ENCODE measurements around the gene PLSCR3. TPM values are rescaled to one million over a fixed set of nuclear protein-coding genes. Genes with fewer than 3 reads are reported as not detected.
"Not testable (repeated sequence)": the region's sequence is repeated elsewhere in the genome, so short reads cannot be mapped to it uniquely, and the experiment has no call there.

PLSCR3 gene
- polyA plus RNA-seq, 3 donors: 15.1 to 48.2 (median 42.3) TPM

GRCh38 chr17:7391307-7391706 lies 3.0 kb downstream of the PLSCR3 start:
- 32 to 85% (median 46%) methylated on average over 2 of the region's 2 CpGs for WGBS, 3 donors
- no peak overlapping the region for H3K27ac ChIP-seq (ENCODE audit: low read depth, low read length)

GRCh38 chr17:7389924-7390910 lies 4.1 kb downstream of the PLSCR3 start:
- 86 to 91% (median 90%) methylated on average over 19 of the region's 19 CpGs for WGBS, 3 donors

GRCh38 chr17:7388856-7389255 lies 5.5 kb downstream of the PLSCR3 start:
- H3K27ac ChIP-seq (ENCODE audit: low read depth, low read length): no peak overlapping the region
- 95 to 98% (median 97%) methylated on average over 10 of the region's 10 CpGs for WGBS, 3 donors

More at GRCh38 chr17:7389924-7390910, 4.1 kb downstream of the PLSCR3 start:
- no peak overlapping the region for H3K27ac ChIP-seq (ENCODE audit: low read depth, low read length)

- H3K27ac ChIP-seq (ENCODE audit: low read depth, low read length): no peak overlapping the region
- WGBS, 3 donors: 51 to 81% (median 60%) methylated on average over 21 to 23 of the region's 23 CpGs
These were observed 9.7 kb downstream of the PLSCR3 start for GRCh38 chr17:7384489-7385081.

- 12 to 66% (median 14%) methylated on average over 56 to 65 of the region's 65 CpGs for WGBS, 3 donors
- no peak overlapping the region for H3K27ac ChIP-seq (ENCODE audit: low read depth, low read length)
These were observed 10.4 kb downstream of the PLSCR3 start for GRCh38 chr17:7383742-7384488.

GRCh38 chr17:7383371-7383741 lies 11.0 kb downstream of the PLSCR3 start:
- WGBS, 3 donors: 76 to 88% (median 84%) methylated on average over 11 of the region's 11 CpGs
- H3K27ac ChIP-seq (ENCODE audit: low read depth, low read length): no peak overlapping the region

GRCh38 chr17:7382901-7383300 lies 11.4 kb downstream of the PLSCR3 start:
- H3K27ac ChIP-seq (ENCODE audit: low read depth, low read length): no peak overlapping the region
- 90 to 93% (median 91%) methylated on average over 10 of the region's 10 CpGs for WGBS, 3 donors

- 4 to 5% (median 5%) methylated on average over 31 to 52 of the region's 52 CpGs for WGBS, 3 donors
- no peak within 1 kb of the TSS for H3K27ac ChIP-seq (ENCODE audit: low read depth, low read length)
These were observed 13.3 kb downstream of the PLSCR3 start, which contains the start of gene TNK1 for GRCh38 chr17:7380855-7381683. TSS of gene TNK1 (plus strand) at chr17:7381089. CDS start at chr17:7382927, 1,838 bp downstream.

GRCh38 chr17:7380321-7380720 lies 14.0 kb downstream of the PLSCR3 start:
- H3K27ac ChIP-seq (ENCODE audit: low read depth, low read length): no peak overlapping the region
- 11 to 32% (median 30%) methylated on average over 7 of the region's 7 CpGs for WGBS, 3 donors

- WGBS, 3 donors: 96 to 98% (median 98%) methylated on average over 3 of the region's 3 CpGs
These were observed 15.2 kb downstream of the PLSCR3 start for GRCh38 chr17:7379134-7379533.

GRCh38 chr17:7374353-7374752 lies 20.0 kb downstream of the PLSCR3 start:
- H3K27ac ChIP-seq (ENCODE audit: low read depth, low read length): no peak overlapping the region
- WGBS, 3 donors: 89 to 95% (median 94%) methylated on average over 2 of the region's 2 CpGs

More at GRCh38 chr17:7379134-7379533, 15.2 kb downstream of the PLSCR3 start:
- H3K27ac ChIP-seq (ENCODE audit: low read depth, low read length): no peak overlapping the region

GRCh38 chr17:7370853-7371252 lies 23.5 kb downstream of the PLSCR3 start:
- 78 to 87% (median 85%) methylated on average over 4 of the region's 4 CpGs for WGBS, 3 donors
- no peak overlapping the region for H3K27ac ChIP-seq (ENCODE audit: low read depth, low read length)

- WGBS, 3 donors: 59 to 91% (median 79%) methylated on average over 5 of the region's 5 CpGs
- no peak overlapping the region for H3K27ac ChIP-seq (ENCODE audit: low read depth, low read length)
These were observed 24.5 kb downstream of the PLSCR3 start for GRCh38 chr17:7369825-7370224.

- WGBS, 3 donors: 80 to 83% (median 81%) methylated on average over 5 of the region's 5 CpGs
These were observed 25.7 kb downstream of the PLSCR3 start for GRCh38 chr17:7368599-7368994.

GRCh38 chr17:7367918-7368598 lies 26.3 kb downstream of the PLSCR3 start:
- H3K27ac ChIP-seq (ENCODE audit: low read depth, low read length): no peak overlapping the region
- 64 to 72% (median 67%) methylated on average over 13 of the region's 13 CpGs for WGBS, 3 donors

More at GRCh38 chr17:7368599-7368994, 25.7 kb downstream of the PLSCR3 start:
- H3K27ac ChIP-seq (ENCODE audit: low read depth, low read length): not testable (repeated sequence)

- whole genome bisulfite sequencing, 3 donors: 82 to 91% (median 86%) methylated on average over 8 of the region's 8 CpGs
- H3K27ac ChIP-seq (ENCODE audit: low read depth, low read length): no peak overlapping the region
These were observed 27.2 kb downstream of the PLSCR3 start for GRCh38 chr17:7367083-7367482.

- H3K27ac ChIP-seq (ENCODE audit: low read depth, low read length): not testable (repeated sequence)
- WGBS, 3 donors: 90 to 93% (median 91%) methylated on average over 6 of the region's 7 CpGs
These were observed 28.4 kb downstream of the PLSCR3 start for GRCh38 chr17:7365963-7366362.

All from adipose tissue (tissue), 3 donors.